D721Med (cell line): ENCODE measurements around the gene HIGD1A.
A peak's percentile ranks its signal among the peaks of the same experiment; 100 is the strongest.

Experiments
- DNase-seq: peaks from one replicate; pipeline ENCODE4 v3.0.0; 2011; ENCODE audit warnings: low spot score; ENCODE audit not compliant: insufficient read length
- FAIRE-seq: peaks from 2 replicates; lab custom pipeline; 2011; peaks lifted over from hg19 to GRCh38; lab: Jason Lieb, UNC
- TF ChIP-seq, protein P1 (sequence below): IDR thresholded peaks from 2 replicates; pipeline ENCODE4 v1.5.1; 2012; ENCODE audit warnings: mild to moderate bottlenecking, control low read depth; ENCODE audit not compliant: insufficient read depth; ENCODE audit errors: missing control alignments

HIGD1A gene

DNA sequence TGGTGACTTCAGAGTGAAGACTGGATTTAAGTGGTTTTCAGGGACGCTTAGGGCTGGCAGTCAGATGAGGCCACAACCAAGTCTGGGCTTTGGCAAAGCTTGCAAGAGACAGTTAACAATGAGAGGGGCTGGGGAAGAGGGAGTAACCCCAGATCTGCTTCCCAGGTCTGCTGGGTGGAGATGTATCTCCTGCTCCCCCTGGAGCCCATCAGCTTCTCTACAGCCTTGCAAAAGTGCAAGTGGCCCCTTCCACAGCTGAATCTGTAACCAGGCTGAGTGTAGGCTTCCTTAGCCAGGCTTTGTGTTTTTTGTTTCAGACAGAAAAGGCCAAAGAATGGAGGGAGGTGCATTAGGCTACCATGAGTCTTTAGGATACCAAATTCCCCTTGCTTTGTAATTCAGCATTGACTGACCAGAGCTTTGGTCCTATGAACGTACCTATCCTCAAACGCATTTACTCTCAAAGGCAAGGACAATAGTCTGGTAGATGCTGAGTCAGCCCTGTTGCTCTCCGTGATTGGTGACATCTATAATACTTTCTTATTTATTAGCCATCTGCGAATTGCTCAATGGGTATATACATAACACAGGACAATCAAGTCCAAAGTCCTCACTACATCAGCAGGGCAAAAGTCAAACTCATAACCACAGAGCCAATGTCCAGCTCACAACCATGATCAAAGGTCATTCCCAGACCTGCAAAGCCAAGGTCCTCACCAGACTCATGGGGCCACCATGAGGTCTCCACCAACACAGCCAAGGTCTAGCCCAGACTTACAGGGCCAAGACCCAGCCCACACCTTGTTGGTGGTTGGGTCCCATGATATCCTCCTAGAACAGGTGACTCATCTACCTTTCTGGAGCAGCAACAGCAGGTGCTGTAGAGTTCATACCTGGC is 48.4 kb downstream of the HIGD1A start:
- DNase-seq, result no peak
- TF ChIP-seq, protein P1, sequence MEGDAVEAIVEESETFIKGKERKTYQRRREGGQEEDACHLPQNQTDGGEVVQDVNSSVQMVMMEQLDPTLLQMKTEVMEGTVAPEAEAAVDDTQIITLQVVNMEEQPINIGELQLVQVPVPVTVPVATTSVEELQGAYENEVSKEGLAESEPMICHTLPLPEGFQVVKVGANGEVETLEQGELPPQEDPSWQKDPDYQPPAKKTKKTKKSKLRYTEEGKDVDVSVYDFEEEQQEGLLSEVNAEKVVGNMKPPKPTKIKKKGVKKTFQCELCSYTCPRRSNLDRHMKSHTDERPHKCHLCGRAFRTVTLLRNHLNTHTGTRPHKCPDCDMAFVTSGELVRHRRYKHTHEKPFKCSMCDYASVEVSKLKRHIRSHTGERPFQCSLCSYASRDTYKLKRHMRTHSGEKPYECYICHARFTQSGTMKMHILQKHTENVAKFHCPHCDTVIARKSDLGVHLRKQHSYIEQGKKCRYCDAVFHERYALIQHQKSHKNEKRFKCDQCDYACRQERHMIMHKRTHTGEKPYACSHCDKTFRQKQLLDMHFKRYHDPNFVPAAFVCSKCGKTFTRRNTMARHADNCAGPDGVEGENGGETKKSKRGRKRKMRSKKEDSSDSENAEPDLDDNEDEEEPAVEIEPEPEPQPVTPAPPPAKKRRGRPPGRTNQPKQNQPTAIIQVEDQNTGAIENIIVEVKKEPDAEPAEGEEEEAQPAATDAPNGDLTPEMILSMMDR, result peak; percentile 51
- FAIRE-seq, result no peak

DNA sequence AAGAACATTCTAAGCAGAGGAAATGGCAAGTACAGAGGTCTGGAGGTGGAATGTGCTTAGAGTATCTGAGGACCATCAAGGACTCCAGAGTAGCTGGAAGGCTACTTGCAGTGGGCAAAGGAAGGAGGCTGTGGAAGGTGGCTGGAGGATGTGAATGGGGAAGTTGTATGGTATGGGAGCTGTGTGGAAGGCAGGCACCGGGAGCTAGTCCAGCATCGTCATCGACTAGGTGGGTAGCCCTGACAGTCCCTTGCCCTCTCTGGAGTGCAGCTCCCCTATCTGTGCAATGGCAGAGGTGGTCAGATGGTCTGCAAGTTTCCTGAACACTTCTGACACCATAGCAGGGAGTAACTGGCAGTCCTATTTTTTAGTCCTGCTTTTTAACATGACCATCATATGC is 50.5 kb downstream of the HIGD1A start:
- TF ChIP-seq, protein P1, result no peak

DNA sequence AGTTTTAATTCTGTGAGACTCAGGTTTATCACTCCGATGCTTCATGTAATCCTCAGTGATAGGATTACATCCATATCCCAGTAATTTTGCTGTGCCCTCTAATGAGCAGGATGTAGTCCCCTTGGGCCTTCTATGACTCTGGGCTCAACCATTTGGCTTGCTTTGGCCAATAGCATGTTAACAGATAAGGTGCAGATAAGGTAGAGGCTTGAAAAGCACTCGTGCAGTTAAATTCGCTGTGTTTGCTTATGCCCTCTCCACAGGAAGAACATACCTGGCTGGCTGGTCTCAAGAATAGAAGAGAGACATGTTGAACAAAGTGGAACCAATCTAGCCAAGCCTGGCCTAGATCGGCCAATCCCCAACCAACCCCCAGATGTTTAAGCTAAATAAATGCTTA is 51.3 kb downstream of the HIGD1A start:
- FAIRE-seq (peak; percentile 53), DNase-seq (peak; percentile 63)
- TF ChIP-seq, protein P1, result no peak

More for the DNA sequence above, 50.5 kb downstream of the HIGD1A start:
- FAIRE-seq, result no peak
- DNase-seq, result no peak

DNA sequence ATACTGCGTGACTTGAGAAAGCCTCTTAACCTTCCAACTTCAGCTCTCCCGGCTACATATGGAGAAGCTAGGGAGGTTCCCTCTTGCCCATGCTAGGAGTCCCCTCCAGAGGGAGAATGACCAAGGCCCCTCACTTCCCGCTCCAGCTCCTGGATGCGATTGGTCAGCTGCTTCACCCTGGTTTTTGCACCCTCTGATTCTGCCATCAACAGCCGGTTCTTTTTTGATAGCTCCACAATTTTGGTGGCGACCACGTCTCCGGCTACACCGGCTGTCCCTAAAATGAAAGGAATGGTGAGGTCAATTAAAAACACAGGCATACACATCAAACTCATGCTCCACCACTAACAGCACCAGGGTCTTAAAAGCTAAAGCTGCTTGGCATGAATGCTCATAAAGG is 51.8 kb downstream of the HIGD1A start:
- DNase-seq (no peak), FAIRE-seq (no peak)
- TF ChIP-seq, protein P1, result no peak

DNA sequence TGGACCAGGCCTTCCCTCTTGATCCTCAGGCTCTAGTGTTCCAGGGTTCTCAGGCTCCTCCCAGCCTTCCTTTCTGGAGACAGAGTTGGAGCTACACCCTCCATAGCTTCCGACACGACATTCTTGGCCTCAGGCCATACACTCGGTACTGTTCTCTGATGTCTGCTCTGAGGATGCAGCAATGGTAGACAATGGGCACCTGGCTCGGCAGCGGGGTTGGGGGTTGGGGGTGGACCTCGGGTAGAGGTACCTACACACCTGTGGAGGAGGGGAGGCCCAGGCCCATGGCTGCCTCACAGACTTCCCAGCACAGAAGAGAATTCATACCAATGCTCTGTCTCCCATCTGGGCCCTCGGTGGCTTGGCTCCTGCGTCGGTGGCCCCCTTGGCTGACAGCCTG is 52.7 kb downstream of the HIGD1A start:
- no peak for FAIRE-seq
- DNase-seq, result no peak
- TF ChIP-seq, protein P1, result no peak

DNA sequence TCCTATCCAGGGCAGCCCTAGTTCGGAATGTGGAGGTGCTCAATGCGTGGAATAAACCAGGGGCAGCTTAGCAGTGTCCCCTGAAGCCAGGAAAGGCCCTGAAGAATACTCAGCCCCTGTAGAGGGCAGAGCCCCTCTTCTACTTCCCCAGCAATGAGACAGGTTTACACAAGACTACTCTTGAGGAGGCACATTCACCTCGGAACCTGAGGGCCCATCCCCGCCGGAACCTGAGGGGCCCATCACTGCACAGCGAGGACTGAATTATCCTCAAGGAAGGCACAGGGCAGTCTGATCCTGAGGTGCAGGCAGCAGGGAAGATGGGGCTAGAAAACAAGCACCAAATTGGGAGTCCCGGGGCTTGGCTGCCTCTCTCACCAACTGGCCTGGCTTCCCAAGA is 53.5 kb downstream of the HIGD1A start:
- no peak for DNase-seq
- TF ChIP-seq, protein P1, result no peak
- FAIRE-seq, result no peak

DNA sequence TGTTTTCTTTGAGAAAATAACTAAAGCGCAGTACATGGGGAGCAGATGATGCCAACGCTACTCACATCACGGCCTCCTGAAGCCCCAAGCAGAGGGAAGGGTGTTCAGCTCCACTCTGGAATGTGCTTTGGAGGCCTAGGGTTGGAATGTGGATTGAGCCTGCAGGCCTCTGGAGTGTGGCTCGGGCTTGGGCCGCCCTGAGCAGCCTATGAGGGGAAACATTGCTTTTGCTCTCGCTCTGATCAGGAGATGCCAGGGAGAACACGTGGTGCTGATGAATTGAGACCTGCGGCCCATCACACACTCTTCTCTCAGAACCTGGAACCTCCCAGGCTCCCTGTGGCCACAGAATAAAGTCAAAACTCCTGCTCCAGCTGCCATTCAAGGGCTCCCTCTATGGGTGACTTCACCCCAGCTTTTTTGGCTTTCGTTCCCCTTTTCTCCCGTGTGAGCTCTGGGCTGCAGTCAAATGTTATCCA is 54.5 kb downstream of the HIGD1A start:
- DNase-seq (no peak), FAIRE-seq (no peak)
- TF ChIP-seq, protein P1, result peak; percentile 43
